Body of pancreas (tissue), 4 donors: ENCODE results near the gene SLC24A4.

Source experiments
- POLR2A ChIP-seq, 3 donors: fragments of 450-650 bp; IDR thresholded peaks; one replicate each; pipeline ENCODE4 v1.6.1; 2016; ENCODE audit warnings: antibody characterized with exemption in 3 of 3, mild to moderate bottlenecking in 2 of 3
- TF ChIP-seq, protein P1 (sequence below), 7 experiments: fragments of 450-650 bp in 4 of 7; fragments of 200-600 bp in 3 of 7; sonication (generic) in 3 of 7; IDR thresholded peaks; one replicate each; pipeline ENCODE4 v1.5.1; 2016 to 2019; ENCODE audit warnings: antibody characterized with exemption in 7 of 7

DNA sequence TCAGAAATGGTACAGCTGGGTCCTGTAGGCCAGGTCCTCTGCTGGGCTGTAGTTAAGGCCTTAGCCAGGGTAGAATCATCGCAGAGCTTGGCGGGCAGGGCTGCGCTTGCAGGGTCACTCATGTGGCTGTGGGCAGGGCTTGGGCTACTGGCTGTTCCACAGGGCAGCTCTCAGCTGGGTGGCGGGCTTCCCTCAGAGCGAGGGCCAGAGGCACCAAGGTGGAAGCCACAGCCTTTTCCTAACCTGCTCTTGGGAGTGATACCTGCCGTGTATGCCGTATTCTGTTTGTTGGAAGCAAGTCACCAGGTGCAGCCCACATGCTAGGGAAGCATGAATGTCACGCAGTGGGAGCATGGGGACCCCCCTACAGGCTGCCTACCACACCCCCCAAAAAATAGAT lies 120.8 kb downstream of the SLC24A4 start:
- TF ChIP-seq, protein P1, sequence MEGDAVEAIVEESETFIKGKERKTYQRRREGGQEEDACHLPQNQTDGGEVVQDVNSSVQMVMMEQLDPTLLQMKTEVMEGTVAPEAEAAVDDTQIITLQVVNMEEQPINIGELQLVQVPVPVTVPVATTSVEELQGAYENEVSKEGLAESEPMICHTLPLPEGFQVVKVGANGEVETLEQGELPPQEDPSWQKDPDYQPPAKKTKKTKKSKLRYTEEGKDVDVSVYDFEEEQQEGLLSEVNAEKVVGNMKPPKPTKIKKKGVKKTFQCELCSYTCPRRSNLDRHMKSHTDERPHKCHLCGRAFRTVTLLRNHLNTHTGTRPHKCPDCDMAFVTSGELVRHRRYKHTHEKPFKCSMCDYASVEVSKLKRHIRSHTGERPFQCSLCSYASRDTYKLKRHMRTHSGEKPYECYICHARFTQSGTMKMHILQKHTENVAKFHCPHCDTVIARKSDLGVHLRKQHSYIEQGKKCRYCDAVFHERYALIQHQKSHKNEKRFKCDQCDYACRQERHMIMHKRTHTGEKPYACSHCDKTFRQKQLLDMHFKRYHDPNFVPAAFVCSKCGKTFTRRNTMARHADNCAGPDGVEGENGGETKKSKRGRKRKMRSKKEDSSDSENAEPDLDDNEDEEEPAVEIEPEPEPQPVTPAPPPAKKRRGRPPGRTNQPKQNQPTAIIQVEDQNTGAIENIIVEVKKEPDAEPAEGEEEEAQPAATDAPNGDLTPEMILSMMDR (IDR thresholded peaks at IDR 0.05): no peak
- no peak for TF ChIP-seq POLR2A (IDR thresholded peaks at IDR 0.05)
